Epithelial cell of proximal tubule (primary cell): Measurements from ENCODE around the gene XYLT2. TPM values are rescaled to one million over a fixed set of nuclear protein-coding genes. Genes with fewer than 3 reads are reported as not detected.

Source experiments
- DNase-seq: peaks from one replicate; pipeline ENCODE4 v3.0.0-alpha.2; 2011; ENCODE audit warnings: low read depth
- H3K4me3 ChIP-seq: 2 replicates; pipeline ENCODE4 v1.5.1; 2011; ENCODE audit warnings: low read depth, mild to moderate bottlenecking, low read length
- total RNA-seq: library from RNA; depleted of rRNA; stranded (reverse); fragments of >200 nt; gene quantifications from 2 replicates; pipeline ENCODE4 v1.2.3, GENCODE V29; 2015
- TF ChIP-seq, protein P1 (sequence below): conservative IDR thresholded peaks from 2 replicates; pipeline ENCODE4 v1.5.1; 2012; ENCODE audit warnings: low read depth, mild to moderate bottlenecking, low read length

XYLT2 gene
- total RNA-seq, 1 donor from 2014 or later, result 35.3 TPM

DNA sequence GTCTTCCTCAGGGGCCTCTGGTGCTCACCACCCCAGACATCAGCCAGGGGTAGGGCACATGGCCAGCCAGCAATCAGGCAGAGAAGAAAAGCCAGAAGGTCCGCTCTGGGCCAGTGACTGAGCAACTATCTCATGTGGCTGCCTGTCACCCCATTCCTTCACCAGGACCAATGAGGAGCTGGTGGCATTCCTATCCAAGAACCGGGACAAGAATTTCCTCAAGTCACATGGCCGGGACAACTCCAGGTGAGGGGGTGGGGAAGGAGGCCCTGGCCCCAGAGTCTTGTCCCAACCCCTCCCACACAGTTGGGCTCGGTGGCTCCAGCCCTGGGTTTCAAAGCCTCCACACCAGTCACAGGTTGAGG lies 9.4 kb downstream of the XYLT2 start:
- DNase-seq, result no peak
- TF ChIP-seq, protein P1, sequence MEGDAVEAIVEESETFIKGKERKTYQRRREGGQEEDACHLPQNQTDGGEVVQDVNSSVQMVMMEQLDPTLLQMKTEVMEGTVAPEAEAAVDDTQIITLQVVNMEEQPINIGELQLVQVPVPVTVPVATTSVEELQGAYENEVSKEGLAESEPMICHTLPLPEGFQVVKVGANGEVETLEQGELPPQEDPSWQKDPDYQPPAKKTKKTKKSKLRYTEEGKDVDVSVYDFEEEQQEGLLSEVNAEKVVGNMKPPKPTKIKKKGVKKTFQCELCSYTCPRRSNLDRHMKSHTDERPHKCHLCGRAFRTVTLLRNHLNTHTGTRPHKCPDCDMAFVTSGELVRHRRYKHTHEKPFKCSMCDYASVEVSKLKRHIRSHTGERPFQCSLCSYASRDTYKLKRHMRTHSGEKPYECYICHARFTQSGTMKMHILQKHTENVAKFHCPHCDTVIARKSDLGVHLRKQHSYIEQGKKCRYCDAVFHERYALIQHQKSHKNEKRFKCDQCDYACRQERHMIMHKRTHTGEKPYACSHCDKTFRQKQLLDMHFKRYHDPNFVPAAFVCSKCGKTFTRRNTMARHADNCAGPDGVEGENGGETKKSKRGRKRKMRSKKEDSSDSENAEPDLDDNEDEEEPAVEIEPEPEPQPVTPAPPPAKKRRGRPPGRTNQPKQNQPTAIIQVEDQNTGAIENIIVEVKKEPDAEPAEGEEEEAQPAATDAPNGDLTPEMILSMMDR, result no peak
- no peak overlapping the region for H3K4me3 ChIP-seq

DNA sequence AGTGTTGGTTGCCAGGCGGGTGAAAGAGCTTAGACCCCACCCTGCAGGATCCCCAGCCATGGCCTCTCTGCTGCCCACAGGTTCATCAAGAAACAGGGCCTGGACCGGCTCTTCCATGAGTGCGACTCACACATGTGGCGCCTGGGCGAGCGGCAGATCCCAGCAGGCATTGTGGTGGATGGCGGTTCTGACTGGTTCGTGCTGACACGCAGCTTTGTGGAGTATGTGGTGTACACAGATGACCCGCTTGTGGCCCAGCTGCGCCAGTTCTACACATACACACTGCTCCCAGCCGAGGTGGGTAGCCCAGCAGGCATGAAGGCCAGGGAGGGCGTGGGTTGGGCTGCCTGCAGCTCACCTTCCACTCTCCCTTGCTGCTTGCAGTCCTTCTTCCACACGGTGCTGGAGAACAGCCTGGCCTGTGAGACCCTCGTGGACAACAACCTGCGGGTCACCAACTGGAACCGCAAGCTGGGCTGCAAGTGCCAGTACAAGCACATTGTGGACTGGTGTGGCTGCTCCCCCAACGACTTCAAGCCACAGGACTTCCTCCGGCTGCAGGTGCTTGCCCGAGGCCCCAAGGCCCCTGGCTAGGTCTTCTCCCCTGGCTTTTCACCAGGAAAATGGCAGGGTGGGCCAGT lies 9.9 kb downstream of the XYLT2 start:
- no peak overlapping the region for H3K4me3 ChIP-seq
- TF ChIP-seq, protein P1, result no peak
- DNase-seq, result no peak

DNA sequence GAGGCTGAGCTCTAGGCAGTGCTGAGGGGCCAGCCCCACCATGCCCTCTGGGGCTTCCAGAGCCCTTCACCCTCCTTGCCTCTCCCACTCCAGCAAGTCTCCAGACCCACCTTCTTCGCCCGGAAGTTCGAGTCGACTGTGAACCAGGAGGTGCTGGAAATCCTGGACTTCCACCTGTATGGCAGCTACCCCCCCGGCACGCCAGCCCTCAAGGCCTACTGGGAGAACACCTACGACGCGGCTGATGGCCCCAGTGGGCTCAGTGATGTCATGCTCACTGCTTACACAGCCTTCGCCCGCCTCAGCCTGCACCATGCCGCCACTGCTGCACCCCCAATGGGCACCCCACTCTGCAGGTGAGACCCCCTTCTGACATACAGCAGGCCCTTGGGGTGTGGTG lies 10.5 kb downstream of the XYLT2 start:
- TF ChIP-seq, protein P1, result no peak

DNA sequence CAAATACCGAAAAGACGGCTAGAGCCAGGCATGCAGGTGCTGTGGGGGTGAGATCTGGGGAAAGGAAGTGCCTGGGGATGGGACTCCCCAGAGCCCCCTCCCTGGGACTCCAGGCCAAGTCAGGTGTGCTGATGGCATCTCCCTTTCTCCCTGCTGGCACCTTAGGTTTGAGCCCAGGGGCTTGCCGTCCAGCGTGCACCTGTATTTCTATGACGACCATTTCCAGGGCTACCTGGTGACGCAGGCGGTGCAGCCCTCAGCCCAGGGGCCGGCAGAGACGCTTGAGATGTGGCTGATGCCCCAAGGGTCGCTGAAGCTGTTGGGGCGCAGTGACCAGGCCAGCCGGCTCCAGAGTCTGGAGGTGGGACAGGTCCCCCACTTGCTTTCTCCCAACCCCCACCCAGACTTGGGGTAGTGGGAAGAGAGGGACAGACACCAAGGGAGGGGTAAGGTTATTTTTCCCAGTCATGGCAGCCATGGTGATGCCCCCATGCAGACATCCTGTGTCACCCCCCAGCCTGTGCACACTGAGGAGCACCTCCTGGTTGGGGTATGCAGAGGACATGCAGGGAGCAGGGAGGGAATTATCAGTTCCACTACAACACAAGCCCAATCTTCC lies 11.1 kb downstream of the XYLT2 start:
- no peak overlapping the region for H3K4me3 ChIP-seq
- TF ChIP-seq, protein P1, result no peak
- DNase-seq, result no peak

More for the DNA sequence above, 10.5 kb downstream of the XYLT2 start:
- no peak for DNase-seq
- no peak overlapping the region for H3K4me3 ChIP-seq

DNA sequence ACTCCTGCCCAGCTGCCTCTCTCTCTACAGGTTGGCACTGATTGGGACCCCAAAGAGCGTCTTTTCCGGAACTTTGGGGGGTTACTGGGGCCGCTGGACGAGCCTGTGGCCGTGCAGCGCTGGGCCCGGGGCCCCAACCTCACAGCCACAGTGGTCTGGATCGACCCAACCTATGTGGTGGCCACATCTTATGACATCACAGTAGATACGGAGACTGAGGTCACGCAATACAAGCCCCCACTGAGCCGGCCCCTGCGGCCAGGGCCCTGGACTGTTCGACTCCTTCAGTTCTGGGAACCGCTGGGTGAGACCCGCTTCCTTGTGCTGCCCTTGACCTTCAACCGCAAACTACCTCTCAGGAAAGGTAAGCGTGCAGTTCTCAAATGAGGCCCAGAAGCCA lies 12.3 kb downstream of the XYLT2 start:
- TF ChIP-seq, protein P1, result no peak
- no peak overlapping the region for H3K4me3 ChIP-seq
- no peak for DNase-seq

DNA sequence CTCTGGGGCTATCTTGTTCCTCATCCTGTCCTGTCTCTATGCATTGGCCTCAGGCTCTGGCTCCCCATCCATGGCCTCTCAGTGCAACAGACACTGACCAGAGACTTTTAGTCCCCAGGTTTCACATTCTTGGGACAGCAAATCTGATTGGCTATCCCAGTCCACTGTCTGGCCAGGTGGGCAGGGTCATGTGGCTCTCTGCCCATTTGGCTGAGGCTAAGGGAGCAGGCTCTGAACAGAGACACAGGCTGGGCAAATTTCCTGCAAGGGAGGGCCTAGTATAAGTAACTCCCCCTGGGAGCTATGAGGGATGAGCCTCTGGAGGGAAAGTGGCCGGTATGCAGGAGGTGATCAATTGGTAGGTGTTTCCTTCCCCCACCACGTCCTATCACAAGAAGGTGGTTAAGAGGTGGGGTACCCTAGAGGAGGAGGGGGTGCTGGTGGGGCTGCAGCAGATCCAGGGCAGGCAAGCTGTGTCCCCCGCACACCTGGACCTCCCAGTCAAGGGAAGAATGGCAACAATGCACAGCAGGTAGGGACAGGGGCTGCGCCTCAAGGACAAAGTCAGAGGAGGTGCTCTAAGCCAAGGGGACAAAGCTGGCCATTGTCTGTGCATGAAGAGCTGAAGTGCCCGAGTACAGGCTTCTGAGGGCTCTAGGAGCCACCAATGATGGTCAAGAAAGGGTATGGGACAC lies 13.2 kb downstream of the XYLT2 start:
- no peak for DNase-seq
- H3K4me3 ChIP-seq, result no peak overlapping the region
- TF ChIP-seq, protein P1, result no peak

DNA sequence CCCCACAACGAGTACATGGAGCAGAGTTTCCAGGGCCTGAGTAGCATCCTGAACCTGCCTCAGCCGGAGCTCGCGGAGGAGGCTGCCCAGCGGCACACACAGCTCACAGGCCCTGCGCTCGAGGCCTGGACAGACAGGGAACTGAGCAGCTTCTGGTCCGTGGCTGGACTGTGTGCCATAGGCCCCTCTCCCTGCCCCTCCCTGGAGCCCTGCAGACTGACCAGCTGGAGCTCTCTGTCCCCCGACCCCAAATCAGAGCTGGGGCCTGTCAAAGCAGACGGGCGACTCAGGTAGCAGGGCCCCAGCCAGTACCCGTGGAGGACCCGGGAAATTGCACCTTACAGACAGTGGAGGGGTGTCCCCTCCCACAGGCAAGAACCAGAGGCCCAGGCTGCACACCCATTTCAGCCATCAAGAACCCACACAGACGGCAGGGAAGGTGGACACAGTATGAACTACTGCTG lies 14.1 kb downstream of the XYLT2 start:
- TF ChIP-seq, protein P1, result no peak
- no peak for DNase-seq
- H3K4me3 ChIP-seq, result no peak overlapping the region
